Gastroesophageal sphincter (tissue), 4 donors: ENCODE data around the gene PRICKLE4. TPM values are rescaled to one million over a fixed set of nuclear protein-coding genes. Genes with fewer than 3 reads are reported as not detected.

ENCODE experiments used
- ATAC-seq: fragments of 150-250 bp; one replicate; pipeline ENCODE4 v1.9.1; 2016; ENCODE audit warnings: mild to moderate bottlenecking, moderate library complexity
- H3K27ac ChIP-seq, 4 donors: fragments of 200-600 bp; sonication (generic) in 3 of 4; 1 replicate in 3 of 4; 2 replicates in 1 of 4; pipeline ENCODE4 v1.5.1; 2016 to 2019
- H3K27me3 ChIP-seq: fragments of 200-600 bp; sonication (generic); one replicate; pipeline ENCODE4 v1.5.1; 2019
- H3K36me3 ChIP-seq, 2 donors: fragments of 200-600 bp; sonication (generic); one replicate each; pipeline ENCODE4 v1.5.1; 2019; ENCODE audit warnings: control low read depth in 1 of 2
- H3K4me1 ChIP-seq, 3 donors: fragments of 200-600 bp; sonication (generic); 1 replicate in 2 of 3; 2 replicates in 1 of 3; pipeline ENCODE4 v1.5.1; 2016 to 2019; ENCODE audit warnings: control low read depth in 2 of 3
- H3K4me3 ChIP-seq, 2 donors: fragments of 200-600 bp; sonication (generic); one replicate each; pipeline ENCODE4 v1.5.1; 2019; ENCODE audit warnings: mild to moderate bottlenecking in 1 of 2, moderate library complexity in 1 of 2
- H3K9me3 ChIP-seq, 3 donors: fragments of 200-600 bp; sonication (generic); one replicate each; pipeline ENCODE4 v1.5.1; 2017 to 2019; ENCODE audit warnings: control low read depth in 2 of 3
- EP300 ChIP-seq: sonication (generic); formaldehyde crosslinking; IDR thresholded peaks from one replicate; pipeline ENCODE4 v1.6.1; 2017; ENCODE audit warnings: antibody characterized with exemption, mild to moderate bottlenecking
- POLR2A ChIP-seq, 2 donors: fragments of 450-650 bp; IDR thresholded peaks; one replicate each; pipeline ENCODE4 v1.6.1; 2017; ENCODE audit warnings: antibody characterized with exemption in 2 of 2, mild to moderate bottlenecking in 2 of 2, moderate library complexity in 1 of 2
- POLR2AphosphoS5 ChIP-seq: sonication (generic); formaldehyde crosslinking; IDR thresholded peaks from one replicate; pipeline ENCODE4 v1.6.1; 2017; ENCODE audit warnings: antibody characterized with exemption
- WGBS, 2 donors: methylation state at CpG; one replicate each; pipeline ENCODE4 v1.1.5; 2018; ENCODE audit warnings: low coverage in 1 of 2; 5-methylcytosine and 5-hydroxymethylcytosine counted together
- total RNA-seq, 4 donors: library from RNA; depleted of rRNA; stranded (reverse); fragments of >200 nt; gene quantifications; one replicate each; pipeline ENCODE4 v1.1.0, GENCODE V29; 2016
- TF ChIP-seq, protein P1 (sequence below), 4 experiments: fragments of 200-600 bp in 2 of 4; fragments of 450-650 bp in 2 of 4; sonication (generic) in 1 of 4; IDR thresholded peaks; one replicate each; pipeline ENCODE4 v1.5.1; 2017 to 2019; ENCODE audit warnings: antibody characterized with exemption in 4 of 4, mild to moderate bottlenecking in 2 of 4, moderate library complexity in 2 of 4

The PRICKLE4 gene
- total RNA-seq, 4 donors from 2014 or later: 0.94 to 5.0 (median 2.3) TPM

DNA sequence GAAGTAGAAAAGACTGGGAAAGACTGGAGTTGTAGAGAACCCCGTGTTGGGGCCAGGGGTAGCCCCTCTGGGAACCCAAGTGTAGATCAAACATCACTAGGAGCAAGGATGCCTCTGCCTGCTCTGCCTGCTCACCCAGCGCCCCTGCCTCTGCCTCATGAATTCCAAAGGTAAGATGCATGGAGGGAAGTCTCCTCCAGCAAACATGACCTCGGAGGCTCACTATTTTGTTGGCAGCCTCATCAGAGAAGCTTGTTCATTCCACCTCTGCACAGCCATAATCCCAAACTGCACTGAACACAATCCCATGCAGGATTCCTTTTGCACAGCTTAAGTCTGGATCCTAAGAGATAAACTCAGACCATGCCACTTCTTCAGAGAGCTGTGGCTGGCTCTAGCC lies 5.7 kb upstream of the PRICKLE4 start:
- H3K9me3 ChIP-seq: no peaks in the 10 kb centered on the region
- TF ChIP-seq, protein P1, sequence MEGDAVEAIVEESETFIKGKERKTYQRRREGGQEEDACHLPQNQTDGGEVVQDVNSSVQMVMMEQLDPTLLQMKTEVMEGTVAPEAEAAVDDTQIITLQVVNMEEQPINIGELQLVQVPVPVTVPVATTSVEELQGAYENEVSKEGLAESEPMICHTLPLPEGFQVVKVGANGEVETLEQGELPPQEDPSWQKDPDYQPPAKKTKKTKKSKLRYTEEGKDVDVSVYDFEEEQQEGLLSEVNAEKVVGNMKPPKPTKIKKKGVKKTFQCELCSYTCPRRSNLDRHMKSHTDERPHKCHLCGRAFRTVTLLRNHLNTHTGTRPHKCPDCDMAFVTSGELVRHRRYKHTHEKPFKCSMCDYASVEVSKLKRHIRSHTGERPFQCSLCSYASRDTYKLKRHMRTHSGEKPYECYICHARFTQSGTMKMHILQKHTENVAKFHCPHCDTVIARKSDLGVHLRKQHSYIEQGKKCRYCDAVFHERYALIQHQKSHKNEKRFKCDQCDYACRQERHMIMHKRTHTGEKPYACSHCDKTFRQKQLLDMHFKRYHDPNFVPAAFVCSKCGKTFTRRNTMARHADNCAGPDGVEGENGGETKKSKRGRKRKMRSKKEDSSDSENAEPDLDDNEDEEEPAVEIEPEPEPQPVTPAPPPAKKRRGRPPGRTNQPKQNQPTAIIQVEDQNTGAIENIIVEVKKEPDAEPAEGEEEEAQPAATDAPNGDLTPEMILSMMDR (IDR thresholded peaks at IDR 0.05): no peak
- TF ChIP-seq POLR2AphosphoS5 (no peak), EP300 (no peak), POLR2A (IDR thresholded peaks at IDR 0.05) (no peak)
- no peak for ATAC-seq
- peaks cover 0 to 18% (median 6%) of the 10 kb centered on the region in 3 donors for H3K4me1 ChIP-seq
- no peaks in the 10 kb centered on the region for H3K27me3 ChIP-seq
- WGBS, 2 donors: 93% methylated on average over 2 to 3 of the region's 3 CpGs
- H3K36me3 ChIP-seq: peaks cover 0 to 78% of the 10 kb centered on the region in 2 donors
- no peak overlapping the region for H3K27ac ChIP-seq
- H3K4me3 ChIP-seq: no peak overlapping the region

DNA sequence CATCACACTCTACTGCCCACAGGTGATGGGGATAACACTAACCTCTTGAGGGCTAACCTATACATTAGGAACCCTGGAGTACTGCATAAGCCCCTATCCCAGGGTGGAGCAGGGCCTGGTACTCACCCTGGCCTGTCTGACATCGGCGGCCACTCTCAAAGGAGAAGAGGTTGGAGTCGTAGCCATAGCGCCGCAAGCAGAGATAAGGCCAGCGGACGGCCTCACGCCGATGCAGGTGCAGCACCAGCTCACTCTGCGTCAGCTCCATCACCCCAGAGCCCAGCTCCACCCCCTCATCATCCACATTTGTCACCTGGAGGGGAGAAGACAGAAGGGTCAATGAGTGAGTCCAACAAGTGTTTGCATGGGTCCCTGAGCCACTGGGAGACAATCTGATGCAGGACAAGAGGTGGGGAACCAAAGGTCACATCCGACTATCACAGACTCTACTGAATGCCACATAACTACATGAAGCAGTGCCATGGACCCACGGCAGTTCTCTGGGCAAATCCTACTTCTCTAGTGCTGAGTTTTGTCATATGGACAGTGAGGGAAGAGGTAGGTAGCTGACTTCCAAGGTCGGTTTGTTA lies 5.2 kb upstream of the PRICKLE4 start:
- peaks cover 0 to 74% of the 10 kb centered on the region in 2 donors for H3K36me3 ChIP-seq
- H3K27ac ChIP-seq: no peak overlapping the region
- TF ChIP-seq EP300: no peak
- TF ChIP-seq POLR2A (IDR thresholded peaks at IDR 0.05): no peak
- no peak for TF ChIP-seq POLR2AphosphoS5
- no peaks in the 10 kb centered on the region for H3K9me3 ChIP-seq
- H3K4me1 ChIP-seq: peaks cover 0 to 19% (median 6%) of the 10 kb centered on the region in 3 donors
- no peak overlapping the region for H3K4me3 ChIP-seq
- ATAC-seq: no peak
- no CpG with 5 or more reads among the region's 13 CpGs for WGBS, 2 donors
- H3K27me3 ChIP-seq: no peaks in the 10 kb centered on the region

DNA sequence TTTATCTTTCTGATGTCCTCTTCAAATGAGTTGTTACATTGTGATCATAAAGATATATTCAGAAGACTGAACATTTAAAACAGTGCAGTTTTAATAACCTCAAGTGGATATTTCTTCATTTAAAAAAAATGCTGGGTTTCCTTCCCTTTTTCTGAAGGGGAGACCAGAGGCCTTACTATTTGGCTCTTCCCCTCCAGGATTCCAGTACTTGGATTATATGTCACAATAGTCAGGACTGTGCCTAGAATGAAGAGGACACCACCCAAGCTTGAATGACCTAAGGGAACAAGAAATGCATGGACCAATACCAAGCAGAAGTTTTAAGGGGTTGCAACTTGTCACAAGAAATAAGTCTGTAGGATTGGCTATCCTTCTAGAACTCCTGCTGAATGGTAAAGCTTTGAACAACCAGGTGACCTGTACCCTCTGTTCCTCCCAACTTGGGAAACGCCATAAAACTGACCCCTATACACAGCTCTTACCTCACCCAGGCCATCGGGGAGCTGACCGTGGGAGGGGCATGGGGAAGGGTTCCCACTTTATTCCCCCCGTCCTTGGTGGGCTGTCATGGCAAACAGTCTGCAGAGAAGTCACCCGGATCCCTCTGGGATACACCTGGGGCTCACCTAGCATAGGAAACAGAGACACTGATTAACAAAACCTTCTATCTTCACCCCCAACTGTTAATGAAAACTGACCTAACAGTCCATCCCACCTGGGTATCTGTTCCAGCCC lies 2.9 kb upstream of the PRICKLE4 start:
- TF ChIP-seq EP300 (no peak), POLR2AphosphoS5 (no peak), POLR2A (IDR thresholded peaks at IDR 0.05) (no peak)
- TF ChIP-seq, protein P1 (IDR thresholded peaks at IDR 0.05): no peak
- H3K9me3 ChIP-seq: no peaks in the 10 kb centered on the region
- no peak for ATAC-seq
- peaks cover 0 to 51% of the 10 kb centered on the region in 2 donors for H3K36me3 ChIP-seq
- H3K27me3 ChIP-seq: no peaks in the 10 kb centered on the region
- H3K4me3 ChIP-seq: no peak overlapping the region
- no peak overlapping the region for H3K27ac ChIP-seq
- H3K4me1 ChIP-seq: peaks cover 0 to 40% (median 16%) of the 10 kb centered on the region in 3 donors
- no CpG with 5 or more reads among the region's 5 CpGs for WGBS, 2 donors

DNA sequence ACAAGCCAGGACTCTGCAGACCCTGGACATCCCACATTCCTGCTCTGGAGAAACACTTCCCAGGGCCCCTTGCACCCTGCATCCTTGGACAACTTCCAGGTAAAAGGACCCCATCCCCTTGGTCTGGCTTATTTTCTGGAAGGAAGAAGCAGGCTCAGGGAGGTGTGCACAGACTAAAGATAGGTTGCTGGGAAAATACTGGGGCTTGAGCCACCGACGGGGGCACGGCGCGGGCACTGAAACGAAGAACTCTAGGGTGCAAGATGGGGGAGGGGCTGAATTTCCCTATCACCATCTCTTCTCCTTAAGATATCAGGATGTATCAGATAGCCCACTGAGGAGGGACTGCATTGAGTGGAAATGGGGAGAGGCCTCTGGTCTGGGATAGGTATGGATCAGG lies 1.7 kb upstream of the PRICKLE4 start:
- H3K36me3 ChIP-seq: peaks cover 0 to 39% of the 10 kb centered on the region in 2 donors
- H3K27ac ChIP-seq: peak overlapping the region in 2 of 4 donors; percentile 83 to 90
- H3K9me3 ChIP-seq: no peaks in the 10 kb centered on the region
- no peak for TF ChIP-seq EP300
- peaks cover 0 to 50% (median 16%) of the 10 kb centered on the region in 3 donors for H3K4me1 ChIP-seq
- peak overlapping the region; percentile 83 to 86 for H3K4me3 ChIP-seq
- no peaks in the 10 kb centered on the region for H3K27me3 ChIP-seq
- ATAC-seq: no peak
- WGBS, 2 donors: 24% methylated on average over 6 of the region's 6 CpGs; no CpG with 5 or more reads in 1 of the 2 donors

DNA sequence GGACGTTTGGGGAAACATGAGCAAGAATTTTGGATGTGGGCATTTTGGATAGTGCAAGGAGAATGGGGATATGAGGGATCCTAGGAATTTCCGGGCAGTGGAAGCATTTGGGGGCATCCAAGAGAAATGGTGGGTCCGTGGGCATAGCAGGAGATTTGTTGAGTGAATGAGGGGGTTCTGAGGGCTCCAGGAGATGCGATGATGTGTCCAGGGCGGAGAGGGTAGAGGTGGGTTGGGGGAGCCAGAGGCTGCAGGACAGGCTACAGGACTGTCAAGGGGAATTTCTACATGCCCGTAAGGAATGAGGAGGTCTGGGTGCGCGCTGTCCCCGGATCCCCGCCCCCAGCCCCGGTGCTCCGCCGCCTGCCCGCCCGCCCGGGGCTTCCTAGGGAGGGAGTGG lies 1.2 kb upstream of the PRICKLE4 start:
- peak overlapping the region in 3 of 4 donors; percentile 83 to 90 (median 89) for H3K27ac ChIP-seq
- 0 to 2% methylated on average over 4 to 7 of the region's 16 CpGs for WGBS, 2 donors
- no peaks in the 10 kb centered on the region for H3K27me3 ChIP-seq
- H3K9me3 ChIP-seq: no peaks in the 10 kb centered on the region
- H3K4me1 ChIP-seq: peaks cover 0 to 55% (median 16%) of the 10 kb centered on the region in 3 donors
- peak; percentile 39 for ATAC-seq
- H3K36me3 ChIP-seq: peaks cover 0 to 35% of the 10 kb centered on the region in 2 donors
- H3K4me3 ChIP-seq: peak overlapping the region; percentile 83 to 86
- TF ChIP-seq POLR2A (IDR thresholded peaks at IDR 0.05) (no peak), EP300 (no peak), POLR2AphosphoS5 (no peak)
- TF ChIP-seq, protein P1 (IDR thresholded peaks at IDR 0.05): no peak
